Colonic mucosa (tissue), 4 donors: Measurements from ENCODE around the gene NFIA. TPM values are rescaled to one million over a fixed set of nuclear protein-coding genes. Genes with fewer than 3 reads are reported as not detected.
A peak's percentile ranks its signal among the peaks of the same experiment; 100 is the strongest.

Source experiments
- DNase-seq: peaks from one replicate; pipeline ENCODE4 v3.0.0-alpha.2; 2020
- H3K27ac ChIP-seq: fragments of 200-600 bp; one replicate; pipeline ENCODE4 v1.8.0; 2021
- H3K27me3 ChIP-seq: fragments of 200-600 bp; one replicate; pipeline ENCODE4 v1.8.0; 2021
- H3K36me3 ChIP-seq: fragments of 200-600 bp; one replicate; pipeline ENCODE4 v1.8.0; 2021
- H3K4me1 ChIP-seq: fragments of 200-600 bp; one replicate; pipeline ENCODE4 v1.8.0; 2021; ENCODE audit warnings: mild to moderate bottlenecking
- H3K4me3 ChIP-seq: fragments of 200-600 bp; one replicate; pipeline ENCODE4 v1.8.0; 2021
- H3K9ac ChIP-seq, 2 donors: one replicate each; pipeline ENCODE4 v1.7.0; 2013; ENCODE audit warnings: control low read depth in 2 of 2, low read depth in 2 of 2, low read length in 2 of 2
- H3K9me3 ChIP-seq: fragments of 200-600 bp; one replicate; pipeline ENCODE4 v1.8.0; 2021
- CTCF ChIP-seq: fragments of 200-600 bp; IDR thresholded peaks from one replicate; pipeline ENCODE4 v1.8.0; 2022; ENCODE audit warnings: antibody characterized with exemption, mild to moderate bottlenecking
- intact Hi-C: fragments of 100-400 bp; cut with DNase I; formaldehyde crosslinking; loops from one replicate; pipeline ENCODE4 v1.14.1; 2022
- total RNA-seq, 2 donors: library from RNA; stranded (reverse); fragmentation: NEBNext Ultra II Directional in 1 of 2; extraction: Animal tissue kit (Norgen Biotek cat#: 25700) in 1 of 2; gene quantifications; one replicate each; pipeline ENCODE4 v1.2.1, GENCODE V29; 2021
- donor health status: healthy.
- donor health status: DM: no; HTN: no; CAD: no.
- donor health status: DM: no; HTN: no; CAD: no.

Gene NFIA
- total RNA-seq, 2 donors from 2014 or later: 36.0 to 44.2 TPM

- intact Hi-C loops: no loop called here
- Histone ChIP-seq H3K27me3 (no peaks in the 10 kb centered on the region), H3K4me3 (no peak overlapping the region), H3K9me3 (no peaks in the 10 kb centered on the region), H3K9ac (no peak overlapping the region), H3K36me3 (no peaks in the 10 kb centered on the region), H3K27ac (peak overlapping the region; percentile 44), H3K4me1 (peaks cover 11% of the 10 kb centered on the region)
- no peak for DNase-seq
- no peak for TF ChIP-seq CTCF
Observed at GRCh38 chr1:61140778-61141177, 58.4 kb downstream of the NFIA start.

- H3K9me3 ChIP-seq: no peaks in the 10 kb centered on the region
- no peaks in the 10 kb centered on the region for H3K36me3 ChIP-seq
- intact Hi-C loops: no loop called here
- peak; percentile 59 for DNase-seq
- no peaks in the 10 kb centered on the region for H3K27me3 ChIP-seq
- H3K4me1 ChIP-seq: peaks cover 11% of the 10 kb centered on the region
- TF ChIP-seq CTCF: no peak
- peak overlapping the region; percentile 44 for H3K27ac ChIP-seq
- H3K9ac ChIP-seq: no peak overlapping the region
- H3K4me3 ChIP-seq: no peak overlapping the region
Observed at GRCh38 chr1:61141288-61142042, 59.1 kb downstream of the NFIA start.

- Histone ChIP-seq H3K27me3 (no peaks in the 10 kb centered on the region), H3K36me3 (no peaks in the 10 kb centered on the region), H3K27ac (peak overlapping the region; percentile 44), H3K9ac (no peak overlapping the region), H3K9me3 (no peaks in the 10 kb centered on the region), H3K4me3 (no peak overlapping the region), H3K4me1 (peaks cover 11% of the 10 kb centered on the region)
- DNase-seq: no peak
- intact Hi-C loops: no loop called here
- no peak for TF ChIP-seq CTCF
Observed at GRCh38 chr1:61142043-61142440, 59.7 kb downstream of the NFIA start.

- H3K27ac ChIP-seq: peak overlapping the region; percentile 44
- intact Hi-C loops: no loop called here
- TF ChIP-seq CTCF: no peak
- no peaks in the 10 kb centered on the region for H3K9me3 ChIP-seq
- H3K9ac ChIP-seq: peak overlapping the region in 1 of 2 donors; percentile 17
- no peaks in the 10 kb centered on the region for H3K27me3 ChIP-seq
- no peak overlapping the region for H3K4me3 ChIP-seq
- H3K36me3 ChIP-seq: no peaks in the 10 kb centered on the region
- H3K4me1 ChIP-seq: peaks cover 11% of the 10 kb centered on the region
- peak; percentile 55 for DNase-seq
Observed at GRCh38 chr1:61142726-61143500, 60.6 kb downstream of the NFIA start.

GRCh38 chr1:61143821-61144424 is 61.6 kb downstream of the NFIA start:
- Histone ChIP-seq H3K4me1 (peaks cover 11% of the 10 kb centered on the region), H3K4me3 (no peak overlapping the region), H3K9ac (no peak overlapping the region), H3K9me3 (no peaks in the 10 kb centered on the region), H3K27me3 (no peaks in the 10 kb centered on the region), H3K27ac (no peak overlapping the region), H3K36me3 (no peaks in the 10 kb centered on the region)
- DNase-seq: no peak
- intact Hi-C loops: no loop called here
- TF ChIP-seq CTCF: no peak
